D341Med (cell line): Measurements from ENCODE around the gene TMEM151B.

Experiments used
- DNase-seq: peaks from one replicate; pipeline ENCODE4 v3.0.0; 2012; ENCODE audit warnings: low spot score

TMEM151B gene

DNA sequence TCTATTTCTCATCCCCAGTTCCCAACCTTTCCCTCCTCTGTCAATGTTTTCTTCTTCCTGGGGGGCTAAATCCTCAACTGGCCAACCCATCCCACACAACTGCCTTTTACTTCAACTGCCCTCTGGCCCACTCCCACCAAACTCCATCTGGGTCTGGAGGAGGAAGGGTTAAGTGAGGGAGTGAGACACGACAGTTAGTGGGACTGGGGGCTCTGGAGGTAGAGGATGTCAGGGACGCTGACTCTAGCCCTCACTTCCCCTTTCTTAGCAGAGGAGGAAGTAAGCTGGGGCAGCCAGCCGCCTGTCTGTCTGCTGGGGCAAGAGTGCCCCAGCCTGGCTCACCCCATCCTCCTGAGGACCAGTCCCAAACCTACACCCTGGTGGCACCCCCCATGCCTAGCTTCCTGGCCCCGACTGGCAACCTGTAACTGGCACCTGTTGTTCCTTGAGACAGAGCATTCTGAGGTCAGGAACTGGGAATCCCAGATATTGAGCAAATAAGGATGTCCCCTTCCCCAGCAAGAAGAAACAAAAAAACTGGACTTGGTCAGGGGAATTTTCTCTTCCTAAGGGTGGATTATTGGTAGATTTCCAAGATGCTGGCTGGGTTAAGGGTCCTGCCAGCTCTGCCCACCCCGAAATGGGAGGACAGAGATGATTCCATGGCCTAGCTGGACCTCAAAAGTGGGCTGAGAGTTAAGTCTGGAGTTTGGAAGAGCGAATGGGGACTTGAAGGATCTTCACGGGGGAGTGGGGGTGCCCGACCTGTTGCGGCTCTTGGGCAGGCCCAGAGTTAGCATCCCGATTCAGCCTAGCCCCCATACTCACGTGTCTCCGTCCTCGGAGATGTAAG is 5.9 kb upstream of the TMEM151B start:
- DNase-seq: no peak

DNA sequence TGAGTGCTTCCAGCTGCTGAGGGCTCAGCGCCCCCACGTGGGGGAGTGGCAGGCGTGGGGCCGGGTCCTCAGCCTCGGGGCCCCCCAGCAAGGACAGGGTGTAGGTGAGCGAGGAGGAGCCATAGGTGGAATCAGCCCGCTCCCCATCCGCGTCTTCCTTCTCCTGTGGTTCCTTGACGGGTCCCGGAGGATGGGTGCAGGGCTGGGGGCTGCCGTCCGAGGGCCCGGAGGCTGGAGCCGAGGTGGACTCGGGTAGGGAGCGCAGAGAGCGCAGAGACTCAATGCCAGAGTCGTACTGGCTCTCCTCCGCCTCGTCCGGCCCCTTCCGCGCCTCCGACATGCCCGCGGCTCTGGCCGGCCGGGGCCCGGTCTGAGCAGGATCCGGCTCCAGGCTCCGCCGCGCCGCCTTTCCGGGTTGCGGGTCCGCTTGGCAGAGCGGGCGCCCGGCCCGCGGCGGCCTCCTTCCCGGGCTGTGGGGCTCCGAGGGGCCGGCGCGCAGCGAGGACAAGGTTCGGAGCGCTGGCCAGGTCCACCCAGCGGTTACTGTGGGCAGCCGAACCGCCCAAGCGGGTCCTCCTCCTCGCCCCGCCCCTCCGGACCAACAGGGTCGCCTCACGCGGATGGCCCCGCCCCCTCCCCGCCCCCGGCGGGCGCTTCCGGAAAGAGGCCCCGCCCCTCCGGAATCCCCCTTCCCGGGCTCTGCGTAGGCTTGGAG is 5.1 kb upstream of the TMEM151B start, which contains the start of gene NFKBIE:
Gene NFKBIE (minus strand): TSS at position 545 of the 715 bp plus-strand sequence. CDS start 205 bp downstream, at position 340.
- DNase-seq: peak; percentile 95

DNA sequence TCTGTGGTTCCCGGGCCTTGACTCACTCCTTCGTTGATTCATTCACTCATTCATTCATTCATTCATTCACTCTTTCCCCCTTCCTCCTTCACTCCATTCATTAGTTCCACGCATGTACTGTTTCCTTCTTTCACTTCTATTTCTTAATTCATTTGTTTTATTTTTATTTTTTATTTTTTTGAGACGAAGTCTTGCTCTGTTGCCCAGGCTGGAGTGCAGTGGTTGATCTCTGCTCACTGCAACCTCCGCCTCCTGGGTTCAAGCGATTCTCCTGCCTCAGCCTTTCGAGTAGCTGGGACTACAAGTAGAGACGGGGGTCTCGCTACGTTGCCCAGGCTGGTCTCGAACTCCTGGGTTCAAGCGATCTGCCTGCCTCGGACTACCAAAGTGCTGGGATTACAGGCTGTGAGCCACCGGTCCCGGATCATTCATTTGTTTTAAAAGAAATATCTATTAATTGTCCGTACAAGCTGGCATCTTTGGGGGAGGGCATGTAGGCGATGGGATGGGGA is 4.5 kb upstream of the TMEM151B start:
- DNase-seq: no peak

DNA sequence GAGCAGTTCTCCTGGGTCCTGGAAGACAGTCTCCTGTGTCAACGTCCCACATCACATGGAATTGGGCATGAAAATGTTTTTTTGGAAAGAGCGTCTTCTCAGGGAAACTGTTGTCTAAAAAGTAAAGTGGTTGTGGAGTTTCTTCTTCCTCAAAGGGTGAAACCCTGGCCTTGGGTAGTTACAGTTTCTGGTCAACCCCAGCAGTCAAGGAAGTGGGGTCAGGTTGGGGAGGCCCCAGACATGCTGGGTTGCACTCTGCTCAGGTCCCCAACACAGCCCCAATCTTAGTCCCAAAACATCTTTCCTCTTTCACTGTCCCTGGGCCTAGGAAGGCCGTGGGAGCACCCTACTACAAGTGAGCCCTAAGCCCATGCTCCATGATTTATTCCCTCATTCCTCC is 3.9 kb upstream of the TMEM151B start:
- no peak for DNase-seq

DNA sequence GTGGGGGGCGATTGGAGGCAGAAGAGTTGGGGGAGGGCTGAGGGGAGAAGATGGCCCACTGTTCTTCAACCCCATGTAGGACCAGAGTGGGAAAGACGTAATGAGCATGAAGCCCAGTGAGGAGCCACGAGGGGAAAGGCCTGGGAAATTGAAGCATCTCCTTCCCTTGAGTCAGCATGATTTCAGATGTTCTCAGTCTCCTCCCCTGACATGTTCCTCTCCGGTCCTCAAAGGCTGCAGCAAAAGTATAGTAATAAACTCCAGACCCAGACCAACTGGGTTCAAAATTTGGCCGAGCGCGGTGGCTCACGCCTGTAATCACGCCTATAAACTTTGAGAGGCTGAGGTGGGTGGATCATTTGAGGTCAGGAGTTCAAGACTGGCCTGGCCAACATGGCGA is 3.0 kb upstream of the TMEM151B start:
- DNase-seq: no peak

DNA sequence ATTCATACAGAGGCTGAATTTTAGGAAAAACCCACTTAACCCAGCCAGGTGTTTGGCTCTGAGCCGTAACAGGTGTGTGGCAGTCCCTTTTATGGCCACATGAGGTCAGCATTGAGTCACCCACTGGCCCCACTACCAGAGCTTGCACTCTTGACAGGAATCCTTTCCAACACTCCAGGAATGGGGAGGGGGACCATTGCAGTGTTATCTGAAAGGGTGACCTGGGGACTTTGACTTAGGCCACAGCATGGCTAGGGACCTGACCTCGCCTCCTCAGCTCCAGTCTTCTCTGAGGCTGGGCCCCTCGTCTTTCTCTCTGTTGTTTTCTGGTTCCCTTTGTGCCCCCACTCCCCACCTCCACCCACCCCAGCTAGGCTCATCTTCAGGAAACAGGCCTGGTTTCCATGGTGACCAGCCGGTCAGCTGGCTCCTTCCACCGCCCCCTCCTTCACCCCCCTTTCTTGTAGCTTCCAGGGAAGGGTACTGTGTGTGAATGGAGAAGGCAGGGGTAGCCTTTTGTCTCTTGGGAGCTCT is 2.1 kb upstream of the TMEM151B start:
- DNase-seq: peak; percentile 82

DNA sequence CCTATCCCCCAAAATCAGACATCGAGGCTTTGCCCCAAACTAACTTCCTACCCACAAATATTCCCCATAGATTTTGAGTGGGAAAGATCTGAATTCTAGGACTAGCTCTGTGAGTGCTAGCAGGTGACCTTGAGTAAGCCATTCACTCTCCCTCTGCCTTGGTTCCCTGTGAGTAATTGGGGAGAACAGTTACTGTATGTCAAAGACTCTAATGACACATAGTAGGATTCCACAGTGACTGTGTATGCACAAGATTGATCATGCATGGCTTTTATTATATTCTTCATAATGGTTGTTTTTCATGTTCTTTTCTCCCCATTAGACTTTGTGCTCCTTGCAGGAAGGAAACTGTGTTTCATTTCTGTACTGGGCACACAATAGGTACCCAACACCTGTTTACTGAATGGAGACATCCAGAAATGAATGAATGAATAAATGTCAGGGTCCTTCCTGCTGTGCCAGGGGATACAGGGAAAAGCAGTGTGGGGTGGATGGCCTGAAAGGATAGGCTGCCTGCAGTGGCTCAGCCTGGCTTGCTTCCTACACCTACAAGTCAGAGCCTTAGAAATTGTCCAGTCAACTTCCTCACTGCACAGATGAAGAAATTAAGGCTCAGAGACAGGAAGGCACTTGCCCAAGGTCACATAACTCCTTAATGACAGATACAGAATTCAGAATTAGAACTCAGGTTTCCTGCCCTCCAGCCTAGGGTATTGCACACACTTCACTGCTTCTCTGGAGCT is 901 bp upstream of the TMEM151B start:
- no peak for DNase-seq

DNA sequence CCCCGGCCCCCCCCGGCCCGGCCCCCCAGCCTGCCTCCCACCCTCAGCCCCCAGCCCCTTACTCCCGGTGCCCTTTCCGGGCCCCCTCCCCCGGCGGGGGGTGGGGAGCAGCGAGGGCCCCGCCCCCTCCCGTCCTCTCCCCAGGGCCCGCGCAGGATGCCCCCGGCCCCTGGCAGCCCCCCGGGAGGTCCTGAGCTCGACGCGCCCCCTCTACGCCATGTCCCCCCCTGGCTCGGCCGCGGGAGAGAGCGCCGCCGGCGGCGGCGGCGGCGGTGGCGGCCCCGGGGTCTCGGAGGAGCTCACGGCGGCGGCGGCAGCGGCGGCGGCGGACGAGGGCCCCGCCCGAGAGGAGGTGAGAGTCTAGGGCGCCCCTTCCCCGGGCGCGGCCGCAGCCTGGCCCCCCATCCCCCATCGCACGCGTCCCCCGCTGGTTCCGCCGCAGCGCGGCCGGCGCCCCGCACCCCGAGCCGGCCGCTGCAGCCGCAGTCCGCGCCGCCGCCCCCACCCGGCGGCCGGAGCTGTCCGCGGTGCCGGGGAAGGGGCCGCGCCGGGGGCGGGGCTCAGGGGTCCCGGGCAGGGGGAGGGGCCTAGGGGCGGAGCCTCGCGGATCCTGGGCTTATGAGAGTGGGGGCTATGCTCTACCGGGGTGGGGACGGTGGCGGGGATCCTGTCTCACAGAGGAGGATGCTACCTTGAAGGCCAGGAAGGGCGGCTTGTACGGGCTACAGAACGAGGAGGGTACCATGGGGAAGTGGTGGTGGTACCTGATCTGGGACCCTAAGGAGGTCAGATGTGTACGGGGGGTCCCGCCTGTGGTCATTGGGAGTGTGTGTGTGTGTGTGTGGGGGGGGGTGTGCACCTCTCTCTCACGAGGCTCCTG is 516 bp downstream of the TMEM151B start:
- DNase-seq: peak; percentile 73

DNA sequence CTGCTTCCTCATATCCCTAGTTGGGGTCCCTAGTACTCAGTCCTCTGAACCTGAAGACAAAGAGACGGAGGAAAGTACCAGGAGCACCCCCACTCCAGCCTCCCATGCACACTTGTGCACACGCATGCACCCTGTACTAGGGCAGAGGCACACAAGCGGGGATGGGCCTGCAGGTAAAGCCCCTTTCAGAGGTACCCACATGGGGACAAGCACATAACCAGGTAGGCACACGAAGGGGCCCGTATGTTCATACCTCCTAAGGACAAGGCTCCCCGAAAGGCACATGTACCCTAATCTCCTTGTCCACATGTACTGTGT is 1.1 kb downstream of the TMEM151B start:
- no peak for DNase-seq

DNA sequence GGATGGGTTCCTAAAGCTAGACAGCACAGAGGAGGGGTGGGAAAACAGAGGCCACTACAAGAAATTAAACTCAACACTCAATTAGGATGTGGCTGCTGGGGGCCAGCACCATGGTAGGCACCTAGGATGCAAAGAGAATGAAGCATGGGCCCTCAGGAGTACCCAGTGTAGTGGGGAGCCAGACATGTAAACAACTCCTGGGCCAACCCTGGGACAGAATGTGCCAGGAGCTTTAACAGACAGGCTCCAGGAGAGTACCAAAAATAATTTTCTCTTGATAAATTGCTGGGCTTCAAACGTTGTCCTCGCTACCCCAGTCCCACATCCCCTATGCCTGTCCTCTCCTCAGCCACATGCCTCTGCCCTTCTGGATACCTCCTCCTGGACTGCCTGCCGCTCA is 1.7 kb downstream of the TMEM151B start:
- DNase-seq: no peak

DNA sequence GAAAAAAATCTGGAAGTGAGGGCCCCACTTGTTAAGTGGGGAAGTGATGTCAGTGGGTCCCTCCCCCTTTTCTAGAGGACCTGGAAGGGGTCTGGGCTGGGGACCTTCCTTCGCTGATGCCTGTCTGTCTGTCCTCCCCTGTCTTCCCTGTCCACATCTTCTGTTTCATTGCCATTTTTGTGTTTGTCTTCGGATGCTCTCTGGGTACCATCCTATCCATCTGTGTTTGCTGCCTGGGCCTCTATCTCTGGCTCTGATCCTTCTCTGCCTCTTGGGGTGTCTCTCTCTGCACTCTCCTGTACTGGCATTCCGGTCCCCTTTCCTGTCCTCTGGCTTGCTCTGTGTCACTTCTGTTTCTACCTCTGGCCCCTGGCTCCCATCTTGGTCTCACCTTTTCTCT is 2.3 kb downstream of the TMEM151B start:
- DNase-seq: no peak

DNA sequence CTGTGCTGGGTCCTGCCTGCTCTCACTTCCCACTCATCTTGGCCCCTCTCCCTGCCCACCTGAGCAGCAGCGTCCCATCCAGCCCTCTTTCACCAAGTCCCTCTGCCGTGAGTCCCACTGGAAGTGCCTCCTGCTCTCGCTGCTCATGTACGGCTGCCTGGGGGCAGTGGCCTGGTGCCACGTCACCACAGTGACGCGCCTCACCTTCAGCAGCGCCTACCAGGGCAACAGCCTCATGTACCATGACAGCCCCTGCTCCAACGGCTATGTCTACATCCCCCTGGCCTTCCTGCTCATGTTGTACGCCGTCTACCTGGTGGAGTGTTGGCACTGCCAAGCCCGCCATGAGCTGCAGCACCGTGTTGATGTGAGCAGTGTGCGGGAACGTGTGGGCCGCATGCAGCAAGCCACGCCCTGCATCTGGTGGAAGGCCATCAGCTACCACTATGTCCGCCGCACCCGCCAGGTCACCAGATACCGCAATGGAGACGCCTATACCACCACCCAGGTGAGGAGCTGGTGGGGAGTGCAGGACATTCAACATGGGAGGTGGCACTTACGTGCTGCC is 2.8 kb downstream of the TMEM151B start:
- DNase-seq: no peak

DNA sequence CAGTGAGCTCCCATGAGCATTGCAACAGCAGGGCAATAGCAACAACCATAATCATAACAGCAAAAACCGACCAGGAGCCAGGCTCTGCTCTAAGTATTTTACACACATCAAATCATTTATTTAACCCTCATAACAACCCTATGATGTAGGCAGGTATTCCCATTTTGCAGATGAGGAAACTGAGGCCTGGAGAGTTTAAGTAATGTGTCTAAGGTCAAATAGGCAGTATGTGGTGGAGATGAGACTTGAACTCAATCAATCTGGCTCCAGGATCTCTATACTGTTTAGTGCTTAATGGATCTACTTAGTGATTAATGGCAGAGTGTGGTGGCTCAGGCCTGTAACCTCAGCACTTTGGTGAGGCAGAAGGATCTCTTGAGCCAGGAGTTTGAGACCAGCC is 3.4 kb downstream of the TMEM151B start:
- no peak for DNase-seq

DNA sequence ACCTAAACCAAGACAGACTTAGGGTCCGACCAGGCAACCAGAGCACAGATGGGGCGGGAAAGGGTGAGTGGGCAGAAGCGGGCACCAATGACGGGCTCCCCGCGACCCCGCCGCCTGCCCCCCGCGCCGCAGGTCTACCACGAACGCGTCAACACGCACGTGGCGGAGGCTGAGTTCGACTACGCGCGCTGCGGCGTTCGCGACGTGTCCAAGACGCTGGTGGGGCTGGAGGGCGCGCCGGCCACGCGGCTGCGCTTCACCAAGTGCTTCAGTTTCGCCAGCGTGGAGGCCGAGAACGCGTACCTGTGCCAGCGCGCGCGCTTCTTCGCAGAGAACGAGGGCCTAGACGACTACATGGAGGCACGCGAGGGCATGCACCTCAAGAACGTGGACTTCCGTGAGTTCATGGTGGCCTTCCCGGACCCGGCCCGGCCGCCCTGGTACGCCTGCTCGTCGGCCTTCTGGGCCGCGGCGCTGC is 5.1 kb downstream of the TMEM151B start:
- no peak for DNase-seq

DNA sequence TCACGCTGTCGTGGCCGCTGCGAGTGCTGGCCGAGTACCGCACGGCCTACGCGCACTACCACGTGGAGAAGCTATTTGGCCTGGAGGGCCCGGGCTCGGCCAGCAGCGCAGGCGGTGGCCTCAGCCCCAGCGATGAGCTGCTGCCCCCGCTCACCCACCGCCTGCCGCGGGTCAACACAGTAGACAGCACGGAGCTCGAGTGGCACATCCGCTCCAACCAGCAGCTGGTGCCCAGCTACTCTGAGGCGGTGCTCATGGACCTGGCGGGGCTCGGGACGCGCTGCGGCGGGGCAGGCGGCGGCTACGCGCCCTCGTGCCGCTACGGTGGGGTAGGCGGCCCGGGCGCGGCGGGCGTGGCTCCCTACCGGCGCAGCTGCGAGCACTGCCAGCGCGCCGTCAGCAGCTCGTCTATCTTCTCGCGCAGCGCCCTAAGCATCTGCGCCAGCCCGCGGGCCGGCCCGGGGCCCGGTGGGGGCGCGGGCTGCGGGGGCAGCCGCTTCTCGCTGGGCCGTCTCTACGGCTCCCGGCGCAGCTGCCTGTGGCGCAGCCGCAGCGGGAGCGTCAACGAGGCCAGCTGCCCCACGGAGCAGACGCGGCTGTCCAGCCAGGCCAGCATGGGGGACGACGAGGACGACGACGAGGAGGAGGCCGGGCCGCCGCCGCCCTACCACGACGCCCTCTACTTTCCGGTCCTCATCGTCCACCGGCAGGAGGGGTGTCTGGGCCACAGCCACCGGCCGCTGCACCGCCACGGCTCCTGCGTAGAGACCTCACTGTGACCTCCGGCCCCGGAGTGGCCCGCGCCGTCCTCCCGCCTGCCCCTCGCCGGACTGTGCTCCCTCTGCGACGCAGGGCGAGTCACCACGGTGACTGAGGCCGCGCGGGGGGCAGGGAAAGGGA is 5.7 kb downstream of the TMEM151B start:
- no peak for DNase-seq

DNA sequence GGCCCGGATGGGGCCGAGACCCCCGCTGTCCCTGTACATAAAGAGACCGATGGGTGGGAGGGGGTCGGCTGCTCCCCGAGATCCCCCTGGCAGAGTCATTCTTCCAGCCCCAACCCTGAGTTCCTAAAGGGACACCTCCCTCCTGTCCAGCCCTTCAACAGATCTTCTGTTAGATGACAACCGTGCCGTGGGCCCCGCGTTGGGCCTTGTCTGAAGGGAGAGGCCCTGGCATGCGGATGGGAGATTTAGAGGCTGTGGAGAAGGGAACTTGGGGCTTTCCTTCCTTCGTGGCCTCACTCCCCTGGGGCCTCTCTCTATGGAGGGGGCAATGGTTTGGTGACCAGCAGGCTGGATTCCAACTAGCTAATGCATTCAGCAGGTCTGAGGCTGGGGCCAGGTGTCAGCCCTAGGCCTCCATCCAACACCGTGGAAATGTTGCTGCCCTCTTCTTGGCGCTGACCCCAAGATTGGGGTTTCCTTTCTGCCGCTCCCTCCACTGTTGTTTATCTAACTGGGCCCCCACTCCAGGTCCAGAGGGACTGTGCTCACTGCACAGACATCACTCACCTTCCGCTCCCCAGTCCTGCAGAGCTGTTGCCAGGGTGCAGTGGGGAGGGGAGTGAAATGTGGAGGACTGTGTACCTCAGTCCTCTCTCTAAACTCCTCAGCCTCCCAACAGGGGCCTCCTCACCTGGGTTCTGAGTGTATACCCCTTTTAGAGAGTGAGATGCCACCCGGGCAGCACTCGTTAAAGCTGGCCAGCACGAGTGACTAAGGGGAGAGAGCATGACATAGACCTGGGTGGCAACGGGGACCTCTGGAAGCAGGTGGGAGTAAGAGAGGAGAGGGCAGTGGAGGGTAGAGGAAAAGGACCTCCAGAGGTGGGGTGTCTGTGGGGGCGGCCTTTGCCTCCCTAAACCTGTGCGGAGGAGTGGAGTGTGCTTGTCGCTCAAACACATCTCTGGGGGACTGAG is 6.7 kb downstream of the TMEM151B start:
- DNase-seq: no peak

DNA sequence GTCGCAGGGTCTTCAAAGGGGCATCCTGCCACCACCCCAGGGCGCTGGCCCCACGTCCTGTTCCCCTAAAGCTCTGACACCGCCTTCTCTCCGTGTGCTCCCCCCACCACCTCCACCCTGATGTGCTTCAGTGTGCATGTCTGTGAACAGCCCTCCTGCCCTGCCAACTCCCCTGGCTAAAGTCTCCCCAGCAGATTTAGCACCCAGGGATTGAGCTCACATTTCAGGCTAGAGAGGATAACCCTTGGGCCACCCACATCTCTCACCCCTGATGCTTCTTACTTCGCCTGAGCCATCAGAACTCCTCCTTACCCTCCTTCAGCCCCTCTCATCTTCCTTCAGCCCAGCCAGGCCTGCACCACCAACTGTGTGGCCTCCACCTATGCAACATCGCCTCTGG is 7.5 kb downstream of the TMEM151B start:
- no peak for DNase-seq

DNA sequence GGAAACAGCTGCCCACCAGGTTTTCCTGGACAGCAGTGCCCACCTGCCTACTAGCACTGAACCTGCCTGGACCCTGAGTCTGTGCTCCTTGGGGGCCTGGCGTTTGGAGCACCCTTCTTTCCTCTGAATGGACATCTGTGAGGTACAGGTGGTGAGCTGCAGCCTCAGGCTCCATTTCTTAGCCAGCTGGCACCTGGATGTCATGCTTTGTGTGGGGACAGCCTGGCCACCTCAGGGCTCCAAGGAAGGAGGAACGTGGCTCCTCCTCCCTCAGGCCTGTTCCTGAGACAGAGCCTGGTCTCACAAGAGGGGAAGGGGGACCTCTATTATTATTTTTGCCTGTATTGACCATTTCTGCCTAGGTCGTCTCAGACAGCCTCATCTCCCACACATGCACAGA is 8.1 kb downstream of the TMEM151B start:
- DNase-seq: no peak
